22Rv1 (cell line): ENCODE measurements around the gene ADAMTS2.

Experiments used
- H3K27ac ChIP-seq: fragments of 450-650 bp; 2 replicates; pipeline ENCODE4 v1.5.1; 2017
- ZFX ChIP-seq: fragments of 450-650 bp; IDR thresholded peaks from 2 replicates; pipeline ENCODE4 v1.6.1; 2017; ENCODE audit warnings: antibody characterized with exemption, borderline replicate concordance
- TF ChIP-seq, protein P1 (sequence below): fragments of 450-650 bp; IDR thresholded peaks from 2 replicates; pipeline ENCODE4 v1.5.1; 2017; ENCODE audit warnings: mild to moderate bottlenecking

ADAMTS2 gene

DNA sequence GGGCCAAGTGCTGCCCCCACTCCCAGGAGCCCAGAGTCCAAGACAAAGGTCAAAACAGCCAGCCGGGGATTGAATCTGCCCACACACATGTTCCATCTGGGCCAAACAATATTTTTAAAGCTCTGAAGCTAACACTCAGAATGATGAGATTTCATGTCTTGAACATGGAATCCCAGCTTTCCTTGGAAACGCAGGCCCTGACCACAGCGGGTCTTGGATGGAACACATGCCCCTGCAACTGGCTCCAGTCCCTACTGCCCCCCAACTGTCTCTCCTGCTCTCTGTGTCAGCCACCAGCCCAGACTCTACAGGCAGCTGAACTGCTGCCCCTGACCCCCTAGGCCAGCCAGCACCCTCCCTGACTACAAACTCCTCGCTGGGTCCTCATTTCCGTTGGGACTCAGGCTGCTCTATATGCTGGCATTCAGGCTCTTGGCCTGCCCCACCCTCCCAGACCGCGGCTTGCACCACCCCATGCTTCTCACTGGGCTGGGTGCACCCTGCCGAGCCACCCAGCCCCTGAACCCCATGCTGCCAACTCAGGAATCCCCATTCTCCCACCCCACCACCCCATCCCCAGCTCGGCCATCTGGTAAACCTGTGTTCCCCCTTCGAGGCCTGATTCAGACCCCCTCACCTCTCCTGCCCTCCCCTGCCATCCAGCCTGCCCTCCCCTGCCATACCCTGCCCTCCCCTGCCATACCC is 71.7 kb downstream of the ADAMTS2 start:
- no peak for TF ChIP-seq ZFX
- H3K27ac ChIP-seq, result no peak overlapping the region

DNA sequence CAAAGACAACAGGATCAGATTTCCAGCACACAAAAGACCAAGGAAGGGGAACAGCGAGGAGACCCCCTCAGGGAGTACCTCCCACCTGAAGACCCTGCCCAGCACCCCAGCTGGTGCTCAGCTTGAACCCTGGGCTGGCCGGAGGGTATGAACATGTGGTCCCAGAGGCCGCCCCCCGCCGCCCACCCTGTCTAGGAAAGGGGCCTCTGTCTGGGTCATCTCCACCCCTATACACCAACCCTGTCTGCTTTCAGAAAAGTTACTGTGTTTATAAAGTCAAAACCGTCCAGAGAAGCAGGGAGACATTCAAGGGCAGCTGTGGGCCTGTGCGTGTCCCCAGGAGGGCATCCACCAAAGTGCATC is 72.2 kb downstream of the ADAMTS2 start:
- TF ChIP-seq, protein P1, sequence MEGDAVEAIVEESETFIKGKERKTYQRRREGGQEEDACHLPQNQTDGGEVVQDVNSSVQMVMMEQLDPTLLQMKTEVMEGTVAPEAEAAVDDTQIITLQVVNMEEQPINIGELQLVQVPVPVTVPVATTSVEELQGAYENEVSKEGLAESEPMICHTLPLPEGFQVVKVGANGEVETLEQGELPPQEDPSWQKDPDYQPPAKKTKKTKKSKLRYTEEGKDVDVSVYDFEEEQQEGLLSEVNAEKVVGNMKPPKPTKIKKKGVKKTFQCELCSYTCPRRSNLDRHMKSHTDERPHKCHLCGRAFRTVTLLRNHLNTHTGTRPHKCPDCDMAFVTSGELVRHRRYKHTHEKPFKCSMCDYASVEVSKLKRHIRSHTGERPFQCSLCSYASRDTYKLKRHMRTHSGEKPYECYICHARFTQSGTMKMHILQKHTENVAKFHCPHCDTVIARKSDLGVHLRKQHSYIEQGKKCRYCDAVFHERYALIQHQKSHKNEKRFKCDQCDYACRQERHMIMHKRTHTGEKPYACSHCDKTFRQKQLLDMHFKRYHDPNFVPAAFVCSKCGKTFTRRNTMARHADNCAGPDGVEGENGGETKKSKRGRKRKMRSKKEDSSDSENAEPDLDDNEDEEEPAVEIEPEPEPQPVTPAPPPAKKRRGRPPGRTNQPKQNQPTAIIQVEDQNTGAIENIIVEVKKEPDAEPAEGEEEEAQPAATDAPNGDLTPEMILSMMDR, result no peak
- no peak for TF ChIP-seq ZFX

DNA sequence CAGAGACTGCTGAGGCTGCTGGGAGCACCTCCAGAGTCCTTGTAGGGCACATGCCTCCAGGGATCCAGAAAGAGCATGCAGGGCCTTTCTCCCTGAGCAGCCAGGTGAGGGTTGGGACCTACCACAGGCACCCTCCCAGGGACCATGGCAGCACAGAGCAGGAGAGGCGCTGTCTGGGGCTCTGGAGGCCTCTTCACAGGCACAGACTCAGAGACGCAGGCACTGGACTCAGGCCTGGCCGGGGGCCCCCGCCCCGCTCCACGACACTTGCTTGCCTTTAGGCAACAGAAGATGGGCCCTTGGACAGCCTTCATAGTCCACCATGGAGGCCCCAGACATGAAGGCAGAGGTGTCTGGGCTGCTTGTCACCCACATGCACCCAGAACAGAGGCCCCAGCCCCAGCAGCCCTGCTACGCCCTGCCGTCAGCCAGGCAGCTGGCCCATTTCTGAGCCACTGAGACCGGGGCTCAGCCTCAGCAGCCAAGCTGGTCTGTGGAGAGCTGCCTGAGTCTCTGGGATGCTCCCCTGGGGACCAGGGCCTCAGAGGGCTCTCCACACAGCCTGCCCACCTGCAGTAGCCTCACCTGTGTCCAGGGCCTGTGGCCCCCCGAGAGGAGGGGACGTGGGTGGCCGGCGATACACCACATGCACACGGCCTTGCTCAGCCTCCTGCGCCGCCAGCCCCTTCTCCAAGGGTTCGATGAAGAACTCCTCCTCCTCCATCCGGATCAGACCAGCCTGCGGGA is 72.8 kb downstream of the ADAMTS2 start:
- H3K27ac ChIP-seq, result no peak overlapping the region
- TF ChIP-seq, protein P1, result no peak
- TF ChIP-seq ZFX, result no peak

More for the DNA sequence above, 72.2 kb downstream of the ADAMTS2 start:
- no peak overlapping the region for H3K27ac ChIP-seq

DNA sequence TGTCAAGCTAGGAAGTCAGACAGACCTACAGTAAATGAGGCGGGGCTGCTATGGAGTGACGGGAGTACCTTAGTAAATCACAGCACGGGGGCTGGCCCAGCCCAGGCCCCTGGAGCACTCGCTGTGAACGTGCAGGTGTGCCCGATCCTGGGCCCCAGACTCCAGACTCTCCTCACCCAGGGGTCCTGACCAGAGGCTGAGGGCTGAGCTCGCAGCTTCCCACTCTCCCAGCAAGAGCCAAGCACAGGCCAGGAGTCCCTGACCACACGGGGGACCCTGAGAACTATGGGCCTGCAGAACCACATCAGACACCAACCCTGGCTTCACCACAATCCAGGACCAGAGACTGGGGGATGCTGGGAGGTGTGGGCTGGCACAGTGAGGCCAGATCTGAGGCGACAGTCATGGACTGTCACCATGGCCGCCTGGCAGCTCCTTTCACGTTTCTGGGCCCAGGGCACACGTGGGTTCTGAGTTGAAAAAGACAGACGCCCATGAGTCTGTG is 73.4 kb downstream of the ADAMTS2 start:
- no peak overlapping the region for H3K27ac ChIP-seq
- no peak for TF ChIP-seq ZFX
- TF ChIP-seq, protein P1, result no peak

DNA sequence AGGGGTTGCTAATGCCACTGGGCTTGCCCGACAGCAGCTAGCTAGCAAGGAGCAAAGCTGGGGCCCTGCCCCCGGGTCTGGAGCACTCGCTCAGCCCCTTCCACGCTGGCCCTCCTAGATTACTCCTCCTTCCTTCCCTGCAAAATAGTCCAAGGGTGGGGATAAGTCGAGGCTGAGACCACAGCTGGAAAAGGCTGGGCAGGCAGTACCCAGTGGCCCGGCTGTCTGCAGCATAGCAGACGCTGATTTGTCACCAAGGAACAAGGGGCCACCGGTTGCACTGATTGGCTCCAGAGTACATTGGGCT is 73.9 kb downstream of the ADAMTS2 start:
- TF ChIP-seq, protein P1, result no peak
- no peak for TF ChIP-seq ZFX
- no peak overlapping the region for H3K27ac ChIP-seq

DNA sequence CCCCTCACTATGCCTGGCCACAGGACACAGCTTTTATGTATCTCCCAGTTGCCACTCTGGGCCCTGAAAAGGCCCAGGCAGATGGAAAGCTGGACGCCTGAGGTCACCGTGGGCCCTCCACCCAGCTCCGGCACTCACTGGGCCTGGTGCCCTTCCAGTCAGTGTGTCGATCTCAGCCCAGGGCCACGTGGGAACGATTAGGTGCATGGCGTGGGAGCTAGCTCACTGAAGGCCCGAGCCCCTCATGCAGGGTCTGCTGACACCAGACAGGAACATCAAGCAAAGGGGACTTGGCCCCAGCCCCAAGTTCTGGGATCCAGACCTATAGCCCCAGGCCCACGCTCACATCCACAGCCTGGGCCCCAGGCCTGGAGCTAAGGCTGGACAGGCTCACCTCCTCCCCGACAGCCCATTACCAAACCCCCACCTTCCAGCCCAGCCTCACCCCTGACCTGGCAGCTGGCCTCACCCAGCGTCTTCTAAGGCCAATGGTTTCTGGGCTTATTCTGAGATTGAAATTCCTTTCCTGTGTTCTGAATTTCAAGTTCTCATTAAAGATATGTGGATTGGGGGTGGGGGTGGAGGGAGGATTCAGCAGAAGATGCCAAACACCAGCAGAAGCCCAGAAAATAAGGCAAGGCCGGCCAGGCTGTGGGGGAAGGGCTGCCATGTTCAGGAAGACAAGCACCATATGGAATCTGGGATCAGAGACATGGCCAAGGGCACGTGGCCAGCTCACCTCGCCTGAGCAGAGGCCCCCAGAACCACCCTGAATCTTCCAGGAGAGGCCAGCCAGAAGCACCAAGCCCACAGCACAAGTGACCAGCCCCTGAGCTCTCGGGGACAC is 74.5 kb downstream of the ADAMTS2 start:
- H3K27ac ChIP-seq, result no peak overlapping the region
- no peak for TF ChIP-seq ZFX
- TF ChIP-seq, protein P1, result no peak

DNA sequence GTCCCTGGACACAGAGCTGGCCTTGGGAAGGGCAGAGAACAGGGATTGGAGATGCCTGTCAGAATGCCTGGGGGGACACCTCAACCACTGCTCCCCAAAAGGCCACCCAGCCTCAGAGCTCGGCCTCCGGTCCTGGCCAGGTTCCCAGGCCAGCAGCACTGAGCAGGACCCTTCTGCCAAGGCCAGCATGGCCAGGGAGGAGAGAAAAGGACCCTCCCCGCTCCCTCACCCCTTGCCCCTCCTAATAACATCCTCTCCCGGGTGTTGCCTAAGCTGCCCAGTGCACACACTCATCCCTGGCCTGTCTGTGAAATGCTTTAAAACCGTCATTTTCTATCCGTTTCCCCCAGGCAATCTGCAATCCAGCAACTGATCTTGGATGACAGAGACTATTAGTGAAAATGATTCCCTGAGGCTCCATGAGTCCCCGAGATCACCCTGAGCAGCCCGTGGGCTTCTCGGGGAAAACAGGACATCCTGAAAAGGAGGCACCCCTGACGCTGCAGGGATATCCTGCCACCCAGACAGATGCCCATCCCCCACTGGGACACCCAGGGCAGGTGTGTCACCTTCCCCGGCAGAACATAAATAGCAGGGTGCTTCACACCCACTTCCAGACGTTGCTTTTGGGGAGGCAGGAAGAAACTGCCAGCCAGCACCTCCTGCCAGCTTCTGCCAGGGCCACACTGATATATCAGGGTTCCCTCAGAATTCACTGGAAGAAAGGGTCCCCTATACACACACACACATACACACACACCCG is 75.3 kb downstream of the ADAMTS2 start:
- H3K27ac ChIP-seq, result no peak overlapping the region
- TF ChIP-seq, protein P1, result no peak
- no peak for TF ChIP-seq ZFX
